Activated T-helper 2 cell treated with anti-CD3 and anti-CD28 coated beads, Interferon-gamma antibody, Interleukin-2, Interleukin-4, amounts not matched to agents 10 μg/mL and 5 μg/mL and 100 μg/mL, durations not matched to agents 14 hours and 24 hours and 36 hours (primary cell): ENCODE results near the gene DIAPH1. TPM values are rescaled to one million over a fixed set of nuclear protein-coding genes. Genes with fewer than 3 reads are reported as not detected.
A peak's percentile ranks its signal among the peaks of the same experiment; 100 is the strongest.

Source experiments
- DNase-seq: peaks from one replicate; pipeline ENCODE4 v3.0.0; 2021; ENCODE audit warnings: low spot score
- H3K27ac Mint-ChIP-seq: one replicate; pipeline ENCODE4 v1.8.0; 2021; ENCODE audit warnings: mixed read lengths
- H3K27me3 Mint-ChIP-seq: one replicate; pipeline ENCODE4 v1.8.0; 2021; ENCODE audit warnings: low read depth, mixed read lengths
- H3K36me3 Mint-ChIP-seq: one replicate; pipeline ENCODE4 v1.8.0; 2021; ENCODE audit warnings: low read depth, mixed read lengths
- H3K4me1 Mint-ChIP-seq: one replicate; pipeline ENCODE4 v1.8.0; 2021; ENCODE audit warnings: low read depth, mixed read lengths
- H3K4me3 Mint-ChIP-seq: one replicate; pipeline ENCODE4 v1.8.0; 2021; ENCODE audit warnings: low read depth, mild to moderate bottlenecking, moderate library complexity, mixed read lengths
- H3K9me3 Mint-ChIP-seq: one replicate; pipeline ENCODE4 v1.8.0; 2021; ENCODE audit warnings: mixed read lengths
- intact Hi-C: fragments of 100-400 bp; cut with micrococcal nuclease; formaldehyde crosslinking; loops from one replicate; pipeline ENCODE4 v1.15.1; 2023
- total RNA-seq: library from RNA; stranded (reverse); gene quantifications from 2 replicates; pipeline ENCODE4 v1.2.3, GENCODE V29; 2022

DIAPH1 gene
- total RNA-seq, 1 donor from 2014 or later = 228 TPM

- H3K4me1 Mint-ChIP-seq = peaks cover 40% of the 10 kb centered on the region
- H3K27me3 Mint-ChIP-seq = no peaks in the 10 kb centered on the region
- no peak overlapping the region for H3K27ac Mint-ChIP-seq
- H3K36me3 Mint-ChIP-seq = peaks cover 76% of the 10 kb centered on the region
- intact Hi-C loops = no loop called here
- no peaks in the 10 kb centered on the region for H3K9me3 Mint-ChIP-seq
- no peak for DNase-seq
- no peak overlapping the region for H3K4me3 Mint-ChIP-seq
Observed at GRCh38 chr5:141517880-141518617, 100.8 kb downstream of the DIAPH1 start.

DNA sequence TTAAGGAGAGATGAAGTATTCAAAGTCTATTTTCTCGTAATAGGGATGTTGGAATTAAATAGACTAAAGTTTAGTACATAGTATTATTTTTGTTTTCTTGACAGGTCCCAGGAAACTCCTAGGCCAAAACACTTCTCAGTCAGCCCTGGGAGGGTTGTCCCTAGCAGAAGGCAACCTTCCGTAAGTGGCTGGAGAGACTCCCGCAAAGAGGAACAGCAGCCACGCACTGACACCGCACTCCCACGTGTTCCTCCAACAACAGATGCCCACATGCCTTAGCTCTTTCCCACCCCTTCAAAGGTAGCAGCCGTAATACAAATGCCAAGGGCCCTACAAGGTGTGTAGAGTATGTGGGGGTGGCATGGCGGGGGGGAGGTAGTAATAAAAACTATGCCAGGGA is 101.5 kb downstream of the DIAPH1 start:
- Mint-ChIP-seq H3K27me3 (no peaks in the 10 kb centered on the region), H3K27ac (no peak overlapping the region), H3K4me1 (peaks cover 39% of the 10 kb centered on the region), H3K36me3 (peaks cover 72% of the 10 kb centered on the region), H3K9me3 (no peaks in the 10 kb centered on the region), H3K4me3 (no peak overlapping the region)
- DNase-seq = no peak
- intact Hi-C loops = no loop called here

DNA sequence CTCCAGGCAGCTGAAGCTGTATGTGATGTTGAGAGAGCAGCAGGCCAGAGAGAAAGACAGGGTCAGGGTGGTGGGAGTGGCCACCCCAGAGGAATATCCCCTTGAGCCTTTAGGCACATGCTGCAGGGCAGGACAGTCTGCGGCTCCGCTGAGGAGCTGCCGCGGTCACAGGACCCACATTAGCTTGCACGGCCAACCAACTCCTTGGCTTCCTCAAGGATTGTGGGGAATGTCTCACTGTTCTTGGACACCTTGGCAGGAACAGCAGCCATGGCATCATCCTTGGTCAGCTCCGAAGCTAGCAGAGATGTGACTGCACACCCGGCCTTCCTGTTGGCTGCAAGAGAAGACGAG is 102.2 kb downstream of the DIAPH1 start:
- Mint-ChIP-seq H3K27ac (no peak overlapping the region), H3K9me3 (no peaks in the 10 kb centered on the region), H3K4me3 (no peak overlapping the region), H3K4me1 (peaks cover 33% of the 10 kb centered on the region), H3K27me3 (no peaks in the 10 kb centered on the region), H3K36me3 (peaks cover 65% of the 10 kb centered on the region)
- no peak for DNase-seq
- intact Hi-C loops = no loop called here

DNA sequence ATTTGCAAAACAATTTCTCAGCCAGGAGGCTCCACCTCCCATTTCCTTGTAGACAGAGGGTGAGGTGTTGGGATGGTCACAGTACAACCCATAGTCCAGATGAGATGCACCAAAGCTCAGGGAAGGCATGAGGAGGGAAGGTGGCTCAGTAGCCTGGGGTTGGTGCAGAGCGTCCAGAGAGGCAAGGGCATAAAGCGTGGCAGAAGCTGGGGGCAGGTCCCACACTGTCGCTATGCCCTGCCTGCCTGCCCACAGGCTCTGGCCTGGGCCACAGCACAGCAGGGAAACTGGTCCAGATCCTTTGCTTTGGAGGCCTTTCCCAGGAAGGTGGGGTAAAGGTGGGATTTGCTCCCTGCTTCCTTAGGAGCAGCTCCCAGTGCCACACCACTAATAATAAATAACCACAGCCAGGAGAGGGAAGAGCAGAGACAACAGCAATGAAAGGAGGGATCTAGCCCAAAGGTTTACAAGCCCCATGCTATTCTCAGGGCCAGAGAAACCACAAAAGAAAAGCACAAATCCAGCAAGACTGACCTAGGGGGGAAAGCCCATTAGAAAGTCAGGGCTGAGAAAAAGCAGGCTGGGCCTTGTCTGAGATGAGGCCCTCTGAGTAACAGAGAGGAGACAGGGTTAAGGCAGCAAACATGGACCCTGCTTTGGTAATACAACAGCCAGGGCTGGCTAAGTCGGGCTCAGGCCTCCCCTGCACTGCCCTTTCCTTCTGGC is 102.7 kb downstream of the DIAPH1 start:
- Mint-ChIP-seq H3K36me3 (peaks cover 61% of the 10 kb centered on the region), H3K27ac (no peak overlapping the region), H3K4me1 (peaks cover 28% of the 10 kb centered on the region), H3K9me3 (no peaks in the 10 kb centered on the region), H3K27me3 (no peaks in the 10 kb centered on the region), H3K4me3 (no peak overlapping the region)
- DNase-seq = no peak
- intact Hi-C loops = no loop called here

GRCh38 chr5:141515141-141515540 is 103.7 kb downstream of the DIAPH1 start:
- Mint-ChIP-seq H3K27me3 (no peaks in the 10 kb centered on the region), H3K36me3 (peaks cover 51% of the 10 kb centered on the region), H3K9me3 (no peaks in the 10 kb centered on the region), H3K4me3 (no peak overlapping the region), H3K4me1 (peaks cover 22% of the 10 kb centered on the region), H3K27ac (no peak overlapping the region)
- intact Hi-C loops = no loop called here
- DNase-seq = no peak

GRCh38 chr5:141514330-141515133 is 104.3 kb downstream of the DIAPH1 start:
- DNase-seq = no peak

GRCh38 chr5:141513627-141514329 is 105.0 kb downstream of the DIAPH1 start:
- Mint-ChIP-seq H3K27ac (peak overlapping the region; percentile 77), H3K9me3 (no peaks in the 10 kb centered on the region), H3K4me1 (peaks cover 30% of the 10 kb centered on the region), H3K27me3 (no peaks in the 10 kb centered on the region), H3K36me3 (peaks cover 37% of the 10 kb centered on the region), H3K4me3 (peak overlapping the region; percentile 78)
- intact Hi-C loops = loop anchor here (1.0 to 5.0 kb wide), 6 partner anchors 8 to 187 kb away; partner anchors contain the start of genes PCDHGA10, PCDHGA4, PCDHGB2 and PCDHGC3
- DNase-seq = no peak

More at GRCh38 chr5:141514330-141515133, 104.3 kb downstream of the DIAPH1 start:
- Mint-ChIP-seq H3K27me3 (no peaks in the 10 kb centered on the region), H3K9me3 (no peaks in the 10 kb centered on the region), H3K36me3 (peaks cover 45% of the 10 kb centered on the region), H3K27ac (peak overlapping the region; percentile 62), H3K4me1 (peaks cover 25% of the 10 kb centered on the region), H3K4me3 (no peak overlapping the region)
- intact Hi-C loops = loop anchor here (5.0 kb wide), 3 partner anchors 37 to 157 kb away; partner anchors contain the start of genes PCDHGA4, PCDHGB2 and PCDHGC3

DNA sequence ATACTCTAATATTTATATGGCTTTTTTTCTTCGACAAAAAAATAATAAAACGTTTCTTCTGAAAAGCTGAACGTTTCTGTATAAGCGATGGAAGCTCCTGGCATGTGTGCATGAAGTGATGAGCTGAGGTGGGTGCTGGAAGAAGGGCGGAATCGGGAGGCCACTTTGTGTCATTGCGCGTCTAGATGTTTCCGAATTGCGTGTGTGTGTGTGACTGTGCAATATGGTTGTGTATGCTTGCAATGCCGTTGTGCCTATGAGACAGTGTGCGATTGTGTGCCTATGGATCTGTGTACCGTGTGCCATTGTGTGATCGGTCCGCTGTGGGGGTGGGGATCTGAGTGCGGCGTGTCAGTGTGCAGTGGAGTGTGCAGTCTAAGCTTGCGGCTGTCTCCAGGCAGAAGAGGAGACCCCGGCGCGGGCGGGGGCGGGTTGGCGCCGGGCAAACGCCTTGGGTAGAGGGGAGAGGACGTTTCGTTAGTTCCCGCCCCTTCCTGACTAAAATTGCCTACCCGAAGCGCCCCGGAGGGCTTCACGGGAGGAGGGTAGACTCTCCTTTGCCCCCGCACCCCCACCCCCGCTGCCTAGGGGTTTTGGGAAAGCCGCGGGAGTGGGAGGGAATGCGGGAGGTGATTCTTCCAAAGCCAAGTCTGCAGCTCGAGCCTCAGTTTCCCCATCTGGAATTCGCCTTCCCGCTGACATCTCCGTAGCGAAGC is 105.7 kb downstream of the DIAPH1 start:
- intact Hi-C loops = loop anchor here (1.0 to 5.0 kb wide), 6 partner anchors 8 to 186 kb away; partner anchors contain the start of genes PCDHGA10, PCDHGA4, PCDHGB2 and PCDHGC3
- DNase-seq = no peak
- Mint-ChIP-seq H3K9me3 (no peaks in the 10 kb centered on the region), H3K27ac (peak overlapping the region; percentile 83), H3K36me3 (peaks cover 32% of the 10 kb centered on the region), H3K4me3 (peak overlapping the region; percentile 78), H3K27me3 (no peaks in the 10 kb centered on the region), H3K4me1 (peaks cover 30% of the 10 kb centered on the region)

- Mint-ChIP-seq H3K27me3 (no peaks in the 10 kb centered on the region), H3K4me3 (peak overlapping the region; percentile 78), H3K27ac (peak overlapping the region; percentile 83), H3K9me3 (no peaks in the 10 kb centered on the region), H3K36me3 (peaks cover 26% of the 10 kb centered on the region), H3K4me1 (peaks cover 30% of the 10 kb centered on the region)
- intact Hi-C loops = loop anchor here (2.0 to 5.0 kb wide), 5 partner anchors 35 to 186 kb away; partner anchors contain the start of genes PCDHGA10, PCDHGA4, PCDHGB2 and PCDHGC3
- peak; percentile 73 for DNase-seq
Observed at GRCh38 chr5:141512390-141512910, 106.3 kb downstream of the DIAPH1 start.

- no peaks in the 10 kb centered on the region for H3K27me3 Mint-ChIP-seq
- peaks cover 28% of the 10 kb centered on the region for H3K4me1 Mint-ChIP-seq
- no peak for DNase-seq
- H3K36me3 Mint-ChIP-seq = peaks cover 21% of the 10 kb centered on the region
- no peak overlapping the region for H3K27ac Mint-ChIP-seq
- intact Hi-C loops = loop anchor here (2.0 to 5.0 kb wide), 5 partner anchors 35 to 185 kb away; partner anchors contain the start of genes PCDHGA10, PCDHGA4, PCDHGB2 and PCDHGC3
- H3K4me3 Mint-ChIP-seq = no peak overlapping the region
- H3K9me3 Mint-ChIP-seq = no peaks in the 10 kb centered on the region
Observed at GRCh38 chr5:141511771-141512325, 107.0 kb downstream of the DIAPH1 start.
